DND-41 (cell line): ENCODE results near the gene CD37.

Experiments used
- CTCF ChIP-seq: IDR thresholded peaks from 2 replicates; pipeline ENCODE4 v1.5.1; 2012; ENCODE audit warnings: borderline replicate concordance, low read length, moderate library complexity, mild to moderate bottlenecking; ENCODE audit not compliant: poor library complexity, severe bottlenecking; ENCODE audit errors: extremely low read depth
- EZH2 ChIP-seq: IDR thresholded peaks from 3 replicates; pipeline ENCODE4 v1.6.1; 2012; ENCODE audit warnings: borderline replicate concordance, low read depth, mild to moderate bottlenecking, moderate library complexity, low read length, inconsistent platforms; ENCODE audit not compliant: severe bottlenecking

- no peak for TF ChIP-seq CTCF
- TF ChIP-seq EZH2: no peak
Observed at GRCh38 chr19:49378512-49378911, 43.3 kb downstream of the CD37 start.
